Dedifferentiated amniotic fluid mesenchymal stem cell (primary cell): ENCODE measurements around the gene LRRC75B.
"Not testable (repeated sequence)": the region's sequence is repeated elsewhere in the genome, so short reads cannot be mapped to it uniquely, and the experiment has no call there.

Experiments
- DNase-seq: peaks from one replicate; pipeline ENCODE4 v3.0.0-alpha.2; 2016; ENCODE audit errors: extremely low spot score

The LRRC75B gene

DNA sequence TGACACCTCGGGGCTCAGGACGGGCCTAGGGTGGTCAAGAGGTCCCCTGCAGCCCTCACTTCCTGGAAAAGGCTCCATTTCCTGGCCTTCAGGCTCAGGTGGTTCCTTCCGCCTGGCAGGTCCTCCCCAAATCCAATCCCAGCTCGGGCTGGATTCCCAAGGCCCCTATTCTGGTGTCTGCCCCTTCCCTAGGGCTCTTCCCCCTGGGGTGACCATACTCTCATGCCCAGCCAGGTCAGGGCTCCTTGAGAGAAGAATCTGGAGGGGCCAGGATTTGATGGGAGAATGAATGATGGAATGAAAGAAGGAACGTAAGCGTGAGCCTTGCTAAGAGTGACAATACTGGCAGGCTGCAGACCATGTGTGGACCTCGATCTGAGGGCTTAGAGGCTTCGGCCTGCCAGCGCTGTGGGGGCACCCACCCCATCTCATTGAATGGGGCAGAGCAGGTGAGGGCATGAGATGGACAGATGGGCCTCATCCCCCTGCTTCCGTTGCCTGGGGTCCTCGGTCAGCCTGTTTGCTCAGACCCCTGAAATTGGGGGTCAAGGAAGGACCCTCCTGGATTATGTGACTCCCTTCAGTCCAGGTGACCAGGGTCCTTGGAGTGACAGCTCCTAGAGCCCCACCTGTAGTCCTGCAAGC, 9.4 kb upstream of the LRRC75B start:
- not testable (repeated sequence) for DNase-seq

GRCh38 chr22:24601217-24602104, 8.6 kb upstream of the LRRC75B start:
- DNase-seq, result no peak

DNA sequence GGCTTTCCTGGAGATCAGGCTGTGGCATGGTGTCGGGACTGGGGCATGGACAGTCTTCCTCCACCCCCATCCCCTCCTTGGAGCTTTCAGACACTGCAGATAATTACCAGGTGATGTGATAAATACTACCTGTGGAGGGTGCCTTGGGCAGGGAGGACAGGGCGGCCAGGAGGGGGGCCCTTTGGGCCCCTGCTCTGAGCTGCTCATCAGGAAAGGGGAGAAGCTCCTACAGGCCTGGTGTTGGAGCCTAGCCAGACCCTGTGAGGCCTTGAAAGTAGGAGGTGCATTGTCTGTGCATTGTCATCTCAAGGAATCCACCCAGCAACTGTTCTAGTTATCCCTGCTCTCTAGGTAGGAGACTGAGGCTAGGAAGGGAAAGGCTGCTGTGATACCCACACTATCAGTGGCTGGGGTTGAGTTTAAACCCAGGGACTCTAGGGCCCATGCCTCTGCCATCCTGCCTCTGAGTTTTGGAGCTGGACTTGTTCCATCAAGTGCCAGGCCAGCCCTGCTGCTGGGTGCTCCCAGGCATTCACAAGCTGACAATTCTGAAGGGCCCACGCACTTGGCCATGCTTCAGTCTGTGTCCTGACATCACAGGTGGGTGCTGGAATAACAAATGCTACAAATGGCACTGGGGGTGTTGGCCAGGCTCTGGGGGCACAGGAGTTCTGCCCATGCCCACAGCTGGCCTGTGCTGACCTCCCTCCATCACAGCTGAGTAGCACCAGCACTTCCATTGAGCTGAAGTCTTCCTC, 7.3 kb upstream of the LRRC75B start:
- not testable (repeated sequence) for DNase-seq

DNA sequence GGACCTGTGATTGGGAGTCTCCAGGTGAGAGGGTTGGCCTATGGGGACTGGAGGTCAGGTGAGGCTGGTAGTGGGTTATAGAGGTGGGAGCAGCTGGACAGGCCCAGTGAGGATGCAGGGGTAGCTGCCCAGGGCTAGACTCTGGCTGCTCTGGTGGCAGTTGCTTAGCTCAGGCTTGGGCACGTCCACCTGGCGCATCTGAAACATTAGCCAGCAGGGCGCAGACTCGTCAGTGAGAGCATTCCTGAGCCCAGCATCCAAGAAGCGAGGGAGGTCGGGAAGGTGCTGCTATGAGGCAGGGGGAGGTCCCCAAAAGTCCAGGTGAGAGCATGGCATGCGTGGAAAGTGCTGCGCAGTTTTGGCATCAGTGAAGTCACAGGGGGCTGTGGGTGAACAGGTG, 6.6 kb upstream of the LRRC75B start:
- no peak for DNase-seq

GRCh38 chr22:24597076-24597475, 4.2 kb upstream of the LRRC75B start:
- not testable (repeated sequence) for DNase-seq

DNA sequence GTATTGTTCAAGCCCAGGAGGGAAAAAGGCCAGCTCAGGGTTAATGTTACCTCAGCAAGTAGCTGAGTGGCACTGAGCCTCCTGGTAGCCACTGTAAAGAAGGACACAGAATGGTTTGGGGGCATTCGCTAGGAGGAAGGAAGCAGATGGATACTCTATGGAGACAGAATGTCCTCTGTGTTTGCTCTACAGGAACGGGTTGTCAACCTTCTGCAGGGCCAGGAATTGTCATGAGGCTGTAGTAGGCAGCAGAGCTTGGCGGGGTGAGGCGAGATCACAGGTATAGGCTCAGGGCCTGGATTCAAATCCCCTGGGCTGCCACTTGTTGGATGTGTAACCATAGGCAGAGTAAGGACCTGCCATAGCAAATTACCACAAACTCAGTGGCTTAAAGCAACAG, 3.0 kb upstream of the LRRC75B start:
- DNase-seq, result no peak

GRCh38 chr22:24595228-24595627, 2.4 kb upstream of the LRRC75B start:
- DNase-seq, result no peak

DNA sequence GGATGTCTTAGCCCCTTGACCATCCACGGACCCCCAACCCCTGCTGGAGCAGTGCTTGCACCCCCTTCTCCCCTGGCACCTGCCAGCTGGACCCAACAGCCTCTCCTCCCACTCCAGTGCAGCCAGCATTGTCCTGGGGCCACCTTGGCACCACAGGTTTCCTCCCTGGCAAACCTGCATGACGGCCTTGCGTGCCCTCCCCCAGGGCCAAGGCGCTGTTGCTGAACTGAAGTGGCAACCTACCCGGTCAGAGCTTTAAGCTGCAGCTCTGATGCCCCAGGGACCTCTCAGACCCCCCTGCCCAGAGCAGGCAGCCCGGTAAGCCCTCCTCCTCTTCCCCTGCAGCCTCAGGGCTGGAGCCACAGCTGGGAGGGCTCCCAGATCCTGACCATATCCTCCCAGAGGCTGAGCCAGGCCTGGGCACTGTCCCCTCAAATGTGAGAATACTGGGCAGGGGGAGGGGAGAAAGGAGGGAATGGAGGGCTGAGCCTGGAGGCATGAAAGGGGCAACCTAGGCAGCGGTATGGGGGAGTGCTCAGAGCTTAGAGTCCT, 1.8 kb upstream of the LRRC75B start:
- DNase-seq, result no peak

- no peak for DNase-seq
Measured at GRCh38 chr22:24593836-24594568, 1.1 kb upstream of the LRRC75B start.

GRCh38 chr22:24593559-24593835, 624 bp upstream of the LRRC75B start:
- not testable (repeated sequence) for DNase-seq

DNA sequence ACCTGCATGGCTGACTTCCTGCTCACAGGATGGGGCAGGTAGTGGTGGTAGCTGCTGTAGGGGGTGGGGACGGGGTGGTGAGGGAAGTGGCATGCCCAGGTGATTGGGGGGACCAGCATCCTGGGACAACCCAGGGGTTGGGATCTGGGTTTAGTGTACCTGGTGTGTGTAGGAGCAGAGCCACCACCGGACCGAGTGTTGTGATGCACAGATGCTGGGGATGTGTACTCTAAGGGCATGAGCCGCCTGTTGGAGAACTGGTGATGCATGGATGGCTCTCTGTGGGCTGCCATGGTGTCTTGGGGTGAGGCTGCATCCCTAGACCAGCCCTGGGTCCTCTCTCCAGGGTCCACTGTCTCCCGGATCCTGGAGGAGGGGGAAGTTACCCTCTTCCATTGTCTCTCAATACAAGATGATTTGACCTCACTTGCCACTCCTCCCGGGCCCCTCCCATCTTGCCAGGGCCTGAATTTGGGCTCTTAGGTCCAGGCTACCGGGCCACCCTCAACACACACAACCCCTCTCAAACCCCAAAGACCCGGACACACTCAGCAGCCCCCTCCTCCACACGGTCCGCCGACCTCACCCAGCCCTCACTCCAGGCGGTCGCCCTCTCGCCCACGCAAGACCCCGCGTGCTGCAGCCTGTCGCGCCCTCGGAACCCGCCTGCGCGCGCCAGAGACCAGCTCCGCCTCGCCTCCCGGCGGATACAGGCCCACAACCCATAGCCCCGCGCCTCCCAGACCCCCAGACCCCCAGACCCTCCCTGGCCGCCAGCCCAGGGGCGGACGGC, 619 bp downstream of the LRRC75B start:
- no peak for DNase-seq

- no peak for DNase-seq
Measured at GRCh38 chr22:24591286-24591830, 1.5 kb downstream of the LRRC75B start.

DNA sequence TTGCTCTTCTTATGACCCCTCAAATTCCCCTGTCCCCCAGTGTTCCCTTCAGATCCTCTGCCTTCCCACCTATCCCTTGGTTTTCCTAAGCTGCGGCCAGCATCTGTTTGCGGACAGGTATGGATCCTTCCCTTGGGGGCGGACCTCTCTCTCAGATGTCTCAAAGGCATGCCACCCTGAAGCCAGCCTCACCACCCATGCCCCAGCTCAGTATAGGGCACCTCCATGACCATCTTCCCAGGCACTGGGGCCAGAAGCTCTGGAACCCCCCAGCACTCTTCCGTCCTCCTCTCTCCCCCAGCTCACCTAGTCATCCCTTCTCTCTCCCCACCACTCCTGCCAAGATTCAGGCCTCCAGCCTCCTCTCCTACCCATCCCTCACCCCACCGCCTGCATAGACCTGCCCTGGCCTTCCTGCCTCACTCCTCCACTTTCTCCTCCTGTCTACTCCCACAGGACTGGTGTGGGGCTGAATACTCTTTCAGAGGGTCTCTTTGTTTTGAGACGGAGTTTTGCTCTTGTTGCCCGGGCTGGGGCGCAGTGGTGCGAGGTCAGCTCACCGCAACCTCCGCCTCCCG, 2.2 kb downstream of the LRRC75B start:
- no peak for DNase-seq

GRCh38 chr22:24589518-24590030, 3.3 kb downstream of the LRRC75B start:
- DNase-seq, result no peak

DNA sequence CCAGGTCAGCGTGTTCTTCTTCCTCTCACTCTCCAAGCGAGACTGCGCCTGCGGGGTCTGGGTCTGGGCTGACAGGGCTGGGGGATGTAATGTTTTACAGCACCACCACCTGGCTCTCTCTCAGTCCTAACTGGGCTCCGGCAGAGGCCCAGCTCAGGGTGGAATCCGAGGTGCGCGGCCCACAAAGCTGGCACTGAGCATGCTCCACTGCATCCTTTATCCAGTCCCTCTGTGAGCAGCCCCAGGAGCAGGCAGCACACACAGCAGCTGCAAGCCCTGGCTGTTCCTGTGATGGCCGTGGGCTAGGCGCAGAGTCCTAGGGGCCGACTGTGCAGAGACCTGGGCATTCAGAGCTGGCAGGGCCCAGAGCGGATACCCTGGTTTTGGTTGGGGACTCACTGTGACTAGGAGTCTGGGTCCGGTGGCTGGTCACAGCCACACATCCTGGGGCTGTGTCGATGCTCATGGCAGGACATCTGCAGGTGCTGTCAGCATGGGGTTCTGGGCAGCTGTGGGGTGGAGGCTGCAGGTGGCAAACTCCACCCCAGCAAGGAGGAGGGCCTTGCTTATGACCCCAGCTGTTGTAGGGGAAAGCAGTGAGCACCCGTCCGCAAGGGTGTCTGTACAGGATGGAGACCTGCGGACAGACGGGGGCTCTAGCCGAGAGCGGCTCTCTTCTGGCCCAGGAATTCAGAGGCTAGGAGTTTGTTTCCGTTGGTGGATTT, 4.0 kb downstream of the LRRC75B start:
- no peak for DNase-seq

GRCh38 chr22:24588381-24588756, 4.5 kb downstream of the LRRC75B start:
- no peak for DNase-seq

DNA sequence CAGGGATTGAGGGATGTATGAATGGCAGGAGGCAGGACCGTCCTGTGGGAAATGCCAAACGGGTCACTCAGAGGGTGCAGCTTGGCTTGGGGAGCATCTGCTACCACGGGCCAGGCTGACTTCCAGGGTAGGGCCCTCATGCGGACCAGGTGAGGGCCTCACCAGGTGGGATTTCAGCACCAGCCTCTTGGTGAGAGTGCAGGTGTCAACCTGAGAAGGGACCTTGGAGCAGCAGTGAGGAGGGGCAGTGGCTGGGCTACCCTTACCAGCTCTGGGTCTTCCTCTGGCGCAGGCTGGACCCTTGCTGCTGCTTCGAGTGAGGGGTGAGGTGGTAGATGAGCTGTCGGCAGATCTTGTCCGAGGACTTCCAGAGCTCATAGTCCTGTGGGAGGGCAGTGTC, 4.9 kb downstream of the LRRC75B start:
- no peak for DNase-seq

- no peak for DNase-seq
Measured at GRCh38 chr22:24587251-24587650, 5.6 kb downstream of the LRRC75B start.

DNA sequence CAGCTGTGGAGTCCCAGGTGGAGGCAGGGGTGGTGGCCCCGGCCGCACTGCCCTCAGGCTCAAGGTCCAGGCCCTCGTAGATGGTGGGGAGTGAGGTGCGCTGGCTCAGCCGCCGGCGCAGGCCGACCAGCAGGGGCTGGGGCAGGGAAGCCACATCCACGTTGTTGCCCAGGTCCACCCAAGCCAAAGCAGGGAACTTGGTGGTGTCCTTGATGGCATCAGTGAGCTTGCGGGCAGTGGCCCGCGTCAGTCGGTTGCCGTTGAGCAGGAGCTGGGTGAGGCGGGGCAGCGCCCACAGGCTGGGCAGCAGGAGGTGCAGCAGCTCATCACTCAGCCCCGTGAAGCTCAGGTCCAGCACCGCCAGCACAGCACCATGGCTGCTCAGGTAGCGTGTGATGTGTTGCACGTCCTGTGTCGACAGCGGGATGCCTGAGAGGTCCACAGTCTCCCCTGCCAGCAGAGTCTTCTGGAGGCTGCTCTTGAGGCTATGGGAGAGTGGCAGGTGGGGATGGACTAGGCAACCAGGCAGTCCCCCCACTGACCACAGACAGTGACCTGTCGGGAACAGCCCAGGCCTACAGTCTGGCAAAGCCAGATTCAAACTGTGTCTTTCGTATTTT, 6.8 kb downstream of the LRRC75B start:
- no peak for DNase-seq
